ENCODE data around the gene ZBTB32.

The ZBTB32 gene

GRCh38 chr19:35718345-35719041, 14.1 kb downstream of the ZBTB32 start (continued):
- TF ChIP-seq ZNF747 (tag by site-specific recombination; IDR thresholded peaks at IDR 0.05) (no peak), ZNF146 (tag by site-specific recombination; IDR thresholded peaks at IDR 0.05) (0 out of 2 replicates have a peak, but pooled peaks have one; percentile 25), MZF1 (tag by site-specific recombination; IDR thresholded peaks at IDR 0.05; ENCODE audit: borderline replicate concordance) (no peak), ZNF112 (tag by site-specific recombination; IDR thresholded peaks at IDR 0.05) (no peak), ZFHX2 (tag by site-specific recombination; conservative IDR thresholded peaks at IDR 0.05) (peak; percentile 97), ZNF280C (tag by site-specific recombination; IDR thresholded peaks at IDR 0.05) (no peak), ZNF549 (tag by site-specific recombination; IDR thresholded peaks at IDR 0.05) (no peak), KLF17 (tag by site-specific recombination; IDR thresholded peaks at IDR 0.05) (no peak), ZNF639 (tag by site-specific recombination; IDR thresholded peaks at IDR 0.05) (no peak), ZNF174 (tag by site-specific recombination; IDR thresholded peaks at IDR 0.05) (no peak), ZNF629 (tag by site-specific recombination; IDR thresholded peaks at IDR 0.05) (no peak), SALL2 (tag by site-specific recombination; IDR thresholded peaks at IDR 0.05; ENCODE audit: borderline replicate concordance) (no peak), HOXA7 (CRISPR knock-in tag; IDR thresholded peaks at IDR 0.05; ENCODE audit: borderline replicate concordance) (no peak), ZNF785 (tag by site-specific recombination; IDR thresholded peaks at IDR 0.05) (no peak), ZNF354C (tag by site-specific recombination; IDR thresholded peaks at IDR 0.05; ENCODE audit: borderline replicate concordance, low read depth) (no peak), ZNF138 (tag by site-specific recombination; IDR thresholded peaks at IDR 0.05; ENCODE audit: borderline replicate concordance) (0 out of 2 replicates have a peak, but pooled peaks have one; percentile 24), KLF10 (tag by site-specific recombination; IDR thresholded peaks at IDR 0.05) (no peak), CTCF (tag by site-specific recombination; IDR thresholded peaks at IDR 0.05) (no peak), ZNF10 (tag by site-specific recombination; IDR thresholded peaks at IDR 0.05) (no peak), ZSCAN5A (tag by site-specific recombination; IDR thresholded peaks at IDR 0.05) (no peak), PRDM6 (tag by site-specific recombination; IDR thresholded peaks at IDR 0.05) (no peak), ZNF404 (tag by site-specific recombination; IDR thresholded peaks at IDR 0.05) (no peak), ZNF2 (tag by site-specific recombination; IDR thresholded peaks at IDR 0.05) (peak; percentile 34; the same call in 1 of the 2 replicates), ZBTB8A (tag by site-specific recombination; IDR thresholded peaks at IDR 0.05) (no peak), ZNF302 (tag by site-specific recombination; IDR thresholded peaks at IDR 0.05; ENCODE audit: low read depth) (no peak), ZNF510 (tag by site-specific recombination; IDR thresholded peaks at IDR 0.05; ENCODE audit: insufficient replicate concordance) (no peak), ZNF658 (tag by site-specific recombination; IDR thresholded peaks at IDR 0.05) (no peak), PRDM4 (tag by site-specific recombination; IDR thresholded peaks at IDR 0.05) (no peak)

Measured in HEK293 (cell line).